HG03439 (cell line): ENCODE results near the gene CORO7.

Experiments used
- ATAC-seq: cut with Tn5 transposase; IDR thresholded peaks from one replicate; pipeline ENCODE4 v1.9.1; 2021; ENCODE audit warnings: mild to moderate bottlenecking, moderate library complexity; ENCODE audit not compliant: unreplicated experiment

The CORO7 gene

DNA sequence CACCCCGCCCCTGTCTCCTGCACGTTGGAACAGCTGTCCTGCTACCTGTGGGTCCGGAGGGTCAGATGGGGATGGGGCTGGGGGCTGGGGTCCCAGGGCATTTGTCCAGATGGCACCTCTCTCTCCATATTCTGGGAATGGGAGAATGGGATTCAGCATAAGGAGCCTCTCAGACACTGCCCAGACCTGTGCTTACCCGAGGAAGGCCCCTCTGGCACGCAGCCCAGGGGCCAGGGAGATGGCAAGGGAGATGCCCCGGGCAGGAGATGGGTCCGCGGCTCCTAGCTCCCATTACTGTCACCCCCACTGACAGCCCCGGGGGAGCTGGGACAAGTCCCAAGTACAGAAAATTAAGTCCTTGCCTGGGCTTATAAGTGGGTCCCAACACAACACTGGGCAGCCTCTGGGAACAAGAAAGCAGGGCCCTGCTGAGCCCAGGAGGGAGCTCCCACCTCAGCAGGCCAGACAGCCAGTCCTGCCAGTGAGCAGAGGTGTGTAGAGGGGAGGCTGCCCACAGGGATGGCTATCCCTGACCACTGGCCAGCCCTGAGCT is 43.0 kb downstream of the CORO7 start:
- ATAC-seq, result no peak

DNA sequence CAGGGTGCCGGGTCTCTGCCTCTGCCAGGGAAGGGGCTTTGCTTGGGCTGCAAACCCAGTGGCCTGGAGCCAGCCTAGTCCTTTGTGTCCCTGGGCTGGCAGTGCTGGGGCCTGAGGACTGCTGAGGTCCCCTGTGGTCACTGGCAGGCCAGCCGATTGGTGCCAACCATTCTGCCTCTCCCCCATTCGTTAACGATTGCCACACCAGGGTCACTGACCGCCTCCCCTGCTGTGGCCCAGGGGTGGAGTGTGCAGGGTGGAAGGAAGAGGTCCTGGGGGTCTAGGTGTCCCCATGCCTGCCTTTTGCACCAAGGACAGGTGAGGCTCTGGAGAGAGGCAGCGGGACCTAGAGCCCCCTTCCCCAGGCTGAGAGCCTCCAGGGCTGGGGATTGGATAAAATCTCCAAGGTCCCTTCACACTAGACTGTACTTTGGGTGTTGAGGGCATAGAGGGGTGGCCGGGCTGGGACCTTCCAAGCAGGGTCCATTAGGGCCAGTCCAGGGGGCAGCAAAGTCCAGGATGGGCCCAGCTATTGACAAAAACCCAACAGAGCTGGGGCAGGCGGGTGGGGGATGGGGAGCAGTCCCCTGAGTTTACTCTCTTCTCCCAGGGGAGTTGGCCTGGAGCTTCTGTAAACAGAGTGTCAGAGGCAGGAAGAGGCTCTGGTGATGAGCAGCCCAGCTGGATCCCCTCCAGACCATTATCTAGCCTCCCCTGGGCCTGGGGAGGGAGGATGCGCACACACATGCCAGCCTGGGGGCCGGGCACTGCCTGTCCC is 43.6 kb downstream of the CORO7 start:
- ATAC-seq, result no peak

DNA sequence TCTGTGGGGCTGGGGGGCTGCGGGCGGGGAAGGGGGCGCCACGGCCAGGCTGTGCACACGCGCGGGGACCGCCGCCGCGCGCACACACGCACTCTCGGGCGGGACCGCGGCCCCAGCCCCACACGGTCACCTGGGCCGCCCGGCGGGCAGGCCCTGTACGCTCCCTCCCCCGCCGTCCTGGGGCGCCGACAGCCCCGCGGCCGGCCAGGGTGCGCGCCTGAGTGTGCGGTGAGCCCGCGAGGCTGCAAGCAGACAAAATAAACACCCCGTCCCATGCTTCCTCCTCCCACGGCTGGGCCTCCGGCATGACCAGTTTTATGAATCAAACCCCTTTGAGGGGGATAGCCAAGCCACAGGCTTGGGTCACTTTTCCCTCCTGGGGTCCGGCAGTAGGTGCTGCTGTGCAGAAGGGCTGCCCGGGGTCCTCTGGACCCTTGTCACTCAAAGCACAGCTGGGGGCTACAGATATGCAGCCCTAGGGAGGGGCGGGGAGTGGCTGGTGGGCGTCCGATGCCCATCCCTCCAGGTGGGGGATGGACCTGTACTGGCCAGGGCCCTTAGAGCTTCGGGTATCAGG is 44.3 kb downstream of the CORO7 start:
- ATAC-seq, result no peak

DNA sequence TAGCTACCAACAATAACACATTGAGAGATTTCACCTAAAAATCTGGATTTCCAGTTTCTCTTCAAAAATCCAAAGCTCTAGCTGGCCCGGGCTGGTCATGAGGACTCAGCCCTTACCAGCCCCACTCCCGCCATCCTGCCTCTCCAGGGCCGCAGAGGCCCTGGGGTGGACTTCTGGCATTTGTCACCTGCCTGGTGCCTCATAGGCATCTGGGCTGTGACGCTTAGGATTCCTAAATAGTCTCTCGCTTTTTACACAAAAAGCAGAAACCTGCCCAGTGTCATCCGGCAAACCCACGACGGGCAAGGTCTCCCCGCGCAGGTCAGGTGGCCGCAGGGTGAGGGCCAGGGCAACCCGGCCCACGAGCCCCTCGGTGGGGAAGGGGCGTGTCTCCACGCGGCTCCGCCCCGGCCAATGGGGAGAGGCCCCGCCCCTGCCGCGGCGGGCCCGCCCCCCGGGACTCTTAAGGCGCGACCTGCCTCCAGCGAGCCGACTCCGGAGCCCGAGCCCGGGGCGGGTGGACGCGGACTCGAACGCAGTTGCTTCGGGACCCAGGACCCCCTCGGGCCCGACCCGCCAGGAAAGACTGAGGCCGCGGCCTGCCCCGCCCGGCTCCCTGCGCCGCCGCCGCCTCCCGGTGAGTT is 44.9 kb downstream of the CORO7 start, which contains the start of gene VASN:
Gene VASN, plus strand, starts transcription at position 492 of the 644 bp plus-strand sequence. CDS start 9,030 bp downstream, outside the sequence.
- ATAC-seq, result no peak

DNA sequence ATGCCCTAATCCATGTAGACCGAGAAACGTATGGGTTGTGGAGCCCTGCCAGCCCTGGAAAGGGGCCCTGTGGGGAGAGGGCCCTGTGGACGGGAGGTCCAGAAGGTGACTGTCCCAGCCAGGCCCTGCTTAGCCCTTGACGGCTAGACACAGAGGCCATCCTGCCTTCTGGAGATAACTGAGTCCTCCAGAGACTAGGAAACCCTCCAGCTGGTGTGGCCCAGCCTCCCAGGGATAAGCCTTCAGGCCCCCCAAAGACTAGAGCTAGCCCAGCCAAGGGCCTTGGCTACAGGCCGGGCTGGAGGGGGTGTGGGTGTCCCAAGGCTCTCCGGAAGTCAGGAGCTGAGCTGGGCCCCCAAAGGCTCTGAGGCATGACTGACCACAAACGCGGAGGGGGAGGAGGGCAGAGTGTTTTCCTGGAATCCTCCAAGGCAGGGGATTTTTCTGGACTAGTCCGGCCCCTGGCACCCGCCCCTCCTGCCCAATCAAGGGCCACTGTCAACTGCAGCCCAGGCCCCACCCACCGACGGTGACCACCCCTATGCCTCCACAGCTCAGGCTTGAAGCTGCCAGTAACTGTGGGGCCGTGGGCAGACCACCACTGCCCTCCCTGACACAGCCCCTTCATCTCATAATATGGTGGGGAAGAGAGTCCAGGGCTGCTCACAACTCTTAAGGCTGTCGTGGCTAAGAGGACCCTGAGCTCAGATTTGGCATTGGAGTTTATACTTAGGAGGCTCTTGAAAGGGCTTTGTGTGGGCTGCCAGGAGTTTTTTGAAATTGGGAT is 45.6 kb downstream of the CORO7 start:
- no peak for ATAC-seq

DNA sequence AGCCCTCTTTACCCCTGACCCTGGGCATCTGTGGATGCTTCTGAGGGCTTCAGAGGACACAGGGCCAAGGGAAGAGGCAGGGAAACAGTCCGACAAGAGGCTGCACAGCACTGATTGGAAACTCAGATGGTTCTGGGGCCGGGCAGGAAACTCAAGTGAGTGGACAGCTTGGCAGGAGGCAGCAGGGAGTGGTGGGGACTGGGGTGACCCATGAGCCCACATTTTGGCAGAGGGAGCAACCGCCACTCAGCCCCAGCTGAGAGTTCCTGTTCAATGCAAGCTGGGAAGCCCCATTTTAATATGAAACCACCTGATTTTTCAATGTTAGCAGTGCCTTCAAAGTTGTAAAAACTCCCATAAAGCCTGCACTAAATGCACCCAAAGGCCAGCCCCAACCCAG is 46.2 kb downstream of the CORO7 start:
- ATAC-seq, result no peak

DNA sequence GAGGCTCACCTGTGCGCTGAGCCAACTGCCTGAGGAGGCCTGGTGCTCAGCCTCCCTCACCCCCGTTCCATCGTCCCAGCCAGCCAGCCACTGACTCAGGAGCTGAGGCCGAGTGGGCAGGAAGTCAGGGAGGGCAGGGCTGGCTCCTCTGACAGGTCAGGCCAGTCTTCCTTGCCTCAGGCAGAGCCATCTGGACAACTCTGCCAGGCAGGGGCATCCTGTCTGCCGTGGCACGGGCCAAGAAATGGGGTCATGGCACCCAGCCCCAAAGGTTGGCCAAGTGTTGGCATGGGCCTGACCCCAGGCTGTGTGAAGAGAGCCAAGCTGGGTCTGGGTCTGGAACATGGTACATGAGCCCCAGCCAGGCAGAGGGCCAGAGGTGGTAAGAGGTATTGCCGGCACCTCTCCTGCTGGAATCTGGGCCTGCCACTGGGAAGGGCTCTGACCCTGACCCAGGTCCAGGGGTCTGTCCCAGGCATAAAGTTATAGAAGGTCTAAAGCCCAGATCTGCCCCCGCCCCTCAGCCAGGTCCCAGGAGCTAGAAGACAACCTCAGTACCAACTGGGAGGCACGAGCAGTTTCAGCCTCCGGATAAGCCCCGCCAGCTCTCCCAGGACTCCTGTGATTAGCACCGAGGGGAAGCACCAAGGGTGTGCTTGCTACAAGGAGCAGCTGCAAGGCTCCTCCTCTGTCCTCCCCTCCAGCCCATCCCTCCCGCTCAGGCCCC is 47.2 kb downstream of the CORO7 start:
- no peak for ATAC-seq

DNA sequence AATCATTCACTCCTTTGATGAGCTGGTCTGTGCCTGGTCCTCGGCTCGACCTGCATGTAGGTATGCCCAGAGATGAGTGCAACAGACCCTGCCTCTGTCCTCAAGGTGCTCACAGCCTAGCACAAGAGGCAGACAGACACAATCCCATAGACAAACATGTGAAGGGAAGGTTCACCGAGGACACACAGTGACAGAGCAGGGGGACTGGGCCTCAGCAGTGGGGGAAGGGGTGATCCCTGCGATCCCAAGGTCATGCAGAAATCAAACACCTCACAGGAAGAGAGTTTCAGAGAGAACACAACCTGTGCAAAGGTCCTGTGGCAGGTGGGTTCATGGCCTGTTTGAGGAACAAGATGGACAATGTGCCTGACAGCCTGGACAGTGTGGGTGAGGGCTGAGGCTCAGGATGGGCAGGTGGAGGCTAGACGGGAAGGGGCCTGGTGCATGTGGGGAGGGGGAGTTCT is 49.0 kb downstream of the CORO7 start:
- no peak for ATAC-seq

DNA sequence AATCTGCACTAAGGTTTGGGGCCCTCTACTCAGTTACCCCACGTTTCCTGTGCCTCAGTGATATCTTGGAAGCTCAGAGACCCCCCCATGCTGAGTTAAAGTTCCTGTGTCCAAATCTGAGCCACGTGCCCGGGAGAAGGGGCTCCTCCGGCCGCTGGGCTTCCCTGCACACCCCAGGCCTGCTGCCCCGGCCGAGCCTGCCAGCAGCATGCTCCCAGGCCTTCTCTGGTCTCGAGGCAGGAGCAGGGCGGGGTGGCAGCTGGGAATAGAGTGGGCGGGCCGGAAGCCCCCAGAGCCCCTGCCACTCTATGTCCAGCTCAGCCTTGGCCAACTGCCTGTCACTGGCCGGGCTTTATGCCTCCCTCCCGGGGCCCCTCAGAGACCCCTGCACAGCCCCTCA is 50.4 kb downstream of the CORO7 start:
- no peak for ATAC-seq

DNA sequence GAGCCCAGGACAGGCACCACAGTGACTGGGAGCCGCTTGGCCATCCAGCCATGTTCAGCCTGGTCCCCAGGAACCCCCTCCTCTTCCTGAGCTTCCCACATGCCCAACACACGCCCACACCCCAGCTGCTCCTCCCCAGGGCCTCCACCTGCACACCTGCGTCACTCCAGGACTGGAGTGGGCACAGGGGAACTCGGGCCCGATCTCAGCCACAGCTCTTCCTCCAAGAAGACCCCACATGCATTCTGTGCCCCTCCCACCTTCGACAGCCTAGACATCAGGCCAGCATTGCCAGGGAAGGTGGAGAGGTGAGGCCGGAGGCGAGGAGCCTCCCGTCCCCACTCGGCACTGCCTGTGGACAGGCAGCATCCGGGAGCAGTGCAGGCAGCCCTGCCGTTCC is 50.8 kb downstream of the CORO7 start:
- no peak for ATAC-seq

DNA sequence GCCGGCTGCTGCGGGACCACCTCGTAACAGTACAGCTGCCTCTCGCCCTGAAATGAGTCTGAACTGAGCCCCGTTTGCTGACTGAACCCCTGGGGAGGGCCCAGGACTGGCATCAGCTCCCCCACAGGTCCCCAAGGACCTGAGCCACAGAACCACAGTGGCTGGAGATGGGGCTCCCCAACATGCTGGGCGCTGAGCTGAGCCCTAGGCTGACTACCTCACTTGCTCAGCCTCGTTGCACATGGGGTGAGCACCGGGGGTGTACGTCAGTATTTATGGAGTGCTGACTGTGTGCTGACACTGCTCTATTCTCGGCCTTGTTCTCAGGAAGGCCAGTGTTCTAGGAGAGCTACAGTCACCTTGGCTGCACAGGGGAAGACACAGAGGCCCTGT is 51.4 kb downstream of the CORO7 start:
- ATAC-seq, result no peak

DNA sequence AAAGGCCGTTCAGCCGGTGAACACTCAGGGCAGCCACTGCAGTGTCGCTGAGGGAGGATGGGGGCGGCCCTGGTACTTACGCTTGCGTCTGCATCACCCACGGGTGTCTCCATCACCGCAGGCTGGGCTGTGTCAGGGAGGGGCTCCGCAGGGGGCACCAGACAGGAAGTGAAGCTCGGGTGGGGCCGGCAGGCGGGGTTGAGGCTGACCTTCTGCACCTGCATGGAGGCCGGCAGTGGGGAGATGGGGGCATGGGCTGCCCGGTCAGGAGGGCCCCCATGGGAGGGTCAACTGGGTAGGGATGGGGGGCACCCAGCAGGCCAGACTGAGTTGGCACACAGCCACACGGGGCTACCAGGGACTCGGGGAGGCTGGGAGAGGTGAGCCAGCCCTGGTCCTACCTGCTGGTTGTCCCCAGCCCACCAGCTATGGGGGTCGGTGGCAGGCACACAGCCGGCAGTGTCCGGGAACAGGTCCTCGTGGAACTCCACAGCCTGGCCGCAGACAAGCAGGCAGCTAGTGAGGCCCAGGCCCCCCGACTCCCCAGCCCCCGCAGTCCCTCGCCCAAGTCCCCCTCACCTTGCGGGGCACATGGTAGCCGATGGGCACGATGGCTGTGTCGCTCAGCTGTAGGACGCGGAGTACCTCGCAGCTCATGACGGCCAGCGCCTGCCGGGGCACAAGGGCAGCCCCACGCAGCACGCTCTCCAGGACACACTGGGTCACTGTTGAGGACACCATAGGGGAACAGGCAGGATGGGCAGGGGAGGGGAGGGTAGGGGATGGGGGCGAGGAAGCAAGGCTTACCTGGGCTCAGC is 52.0 kb downstream of the CORO7 start:
- ATAC-seq, result no peak

DNA sequence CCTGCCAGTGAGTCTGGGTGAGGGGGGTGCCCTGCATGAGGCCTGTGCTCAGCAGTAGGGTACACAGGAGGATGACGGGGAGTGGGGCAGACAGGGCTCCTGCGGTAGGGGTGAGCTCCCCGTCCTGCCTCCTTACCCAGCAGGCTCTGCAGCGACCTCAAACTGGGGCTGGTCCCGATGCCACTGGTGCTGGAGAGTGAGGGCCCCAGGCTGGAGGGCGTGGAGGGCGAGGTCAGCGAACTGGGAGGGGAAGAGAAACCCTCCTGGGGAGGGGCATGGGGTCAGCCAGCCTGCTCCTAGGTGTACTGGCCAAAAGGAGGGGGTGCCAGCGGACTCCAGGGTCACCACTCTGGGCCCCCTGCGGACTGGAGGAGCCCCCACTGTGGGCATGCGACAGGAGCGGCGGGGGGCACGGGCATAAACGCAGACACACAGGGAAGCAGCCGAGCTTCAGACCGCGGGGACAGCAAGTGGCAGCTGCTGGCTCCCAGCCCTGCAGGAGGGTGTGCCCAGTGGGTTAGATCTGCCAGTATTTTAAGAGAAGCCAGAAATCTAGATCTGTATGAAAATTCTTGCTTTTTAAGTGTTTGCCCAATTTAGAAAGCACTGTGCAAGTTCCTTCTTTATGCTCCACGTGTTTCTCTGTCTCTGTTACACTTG is 53.8 kb downstream of the CORO7 start:
- ATAC-seq, result no peak

DNA sequence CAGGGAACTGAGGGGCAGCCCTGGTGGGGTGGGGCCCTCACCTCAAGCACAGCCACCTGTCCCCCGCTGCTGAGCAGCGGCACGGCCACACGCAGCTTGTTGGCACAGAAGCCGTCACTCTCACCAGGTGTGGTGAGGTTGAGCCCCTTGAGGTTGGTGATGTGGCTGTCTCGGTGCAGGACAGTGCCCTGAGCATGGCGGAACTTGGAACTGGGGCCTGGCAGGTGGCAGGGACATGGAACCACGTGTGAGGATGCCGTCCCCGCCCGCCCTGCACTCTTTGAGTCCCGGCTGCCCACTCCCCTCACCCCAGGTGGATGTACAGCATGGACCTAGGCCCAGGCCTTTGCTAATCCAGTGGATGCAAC is 54.5 kb downstream of the CORO7 start:
- ATAC-seq, result no peak

DNA sequence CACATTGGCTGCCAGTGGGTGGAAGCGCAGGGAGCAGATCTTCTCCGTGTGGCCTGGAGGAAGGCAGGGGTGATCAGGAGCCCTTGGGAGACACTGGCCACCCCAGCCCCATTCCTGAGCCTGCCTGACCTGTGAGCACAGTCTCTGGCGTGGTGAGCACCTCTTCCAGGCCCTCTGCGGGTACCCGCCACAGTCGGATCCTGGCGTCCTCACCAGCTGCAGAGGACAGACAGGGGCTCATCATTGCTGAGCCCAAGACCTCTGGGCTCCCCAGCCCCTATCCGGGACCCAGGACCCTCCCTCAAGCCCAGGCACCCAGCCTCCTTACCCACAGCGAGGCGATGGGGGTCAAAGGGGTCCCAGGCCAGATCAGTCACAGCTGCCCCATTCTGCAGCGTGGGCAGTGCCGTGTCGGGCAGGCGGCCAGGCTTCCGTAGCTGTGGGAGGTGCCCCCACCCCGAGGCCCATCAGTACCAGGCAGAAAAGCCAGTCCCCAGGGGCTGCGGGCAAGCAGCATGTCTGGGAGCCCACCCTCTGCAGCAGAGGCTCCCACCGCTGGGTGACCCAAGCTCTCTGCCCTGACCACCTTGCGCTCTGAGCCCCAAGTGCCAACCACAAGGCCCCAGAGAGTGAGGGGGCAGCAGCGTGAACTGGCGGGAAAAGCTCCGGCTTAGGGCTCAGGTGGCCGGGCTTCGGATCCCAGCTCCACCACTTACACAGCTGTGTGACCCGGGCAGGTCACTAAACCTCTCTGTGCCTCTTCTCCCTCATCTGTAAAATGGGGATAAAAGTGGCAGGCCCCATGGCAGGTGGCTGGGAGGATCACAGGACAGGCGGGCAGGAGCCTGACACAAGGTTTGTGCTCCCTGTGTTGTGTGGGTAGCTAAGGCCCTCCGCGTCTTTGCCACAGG is 55.1 kb downstream of the CORO7 start:
- ATAC-seq, result no peak

DNA sequence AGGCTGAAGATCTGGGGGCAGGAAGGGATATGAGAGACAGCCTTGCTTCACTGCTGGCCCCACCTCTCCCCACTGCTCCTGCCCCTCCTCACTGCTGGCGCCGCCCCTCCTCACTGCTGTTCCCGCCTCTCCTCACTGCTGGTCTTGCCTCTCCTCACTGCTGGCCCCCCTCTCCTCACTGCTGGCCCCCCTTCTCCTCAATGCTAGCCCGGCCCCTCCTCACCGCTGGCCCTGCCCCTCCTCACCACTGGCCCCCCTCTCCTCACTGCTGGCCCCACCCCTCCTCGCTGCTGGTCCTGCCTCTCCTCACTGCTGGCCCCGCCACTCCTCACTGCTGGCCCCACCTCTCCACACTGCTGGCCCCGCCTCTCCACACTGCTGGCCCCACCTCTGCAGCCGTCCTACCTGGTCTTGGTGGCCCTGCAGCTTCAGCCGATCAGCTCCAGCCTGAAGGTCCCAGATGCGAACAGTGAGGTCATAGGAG is 55.8 kb downstream of the CORO7 start:
- ATAC-seq, result no peak

DNA sequence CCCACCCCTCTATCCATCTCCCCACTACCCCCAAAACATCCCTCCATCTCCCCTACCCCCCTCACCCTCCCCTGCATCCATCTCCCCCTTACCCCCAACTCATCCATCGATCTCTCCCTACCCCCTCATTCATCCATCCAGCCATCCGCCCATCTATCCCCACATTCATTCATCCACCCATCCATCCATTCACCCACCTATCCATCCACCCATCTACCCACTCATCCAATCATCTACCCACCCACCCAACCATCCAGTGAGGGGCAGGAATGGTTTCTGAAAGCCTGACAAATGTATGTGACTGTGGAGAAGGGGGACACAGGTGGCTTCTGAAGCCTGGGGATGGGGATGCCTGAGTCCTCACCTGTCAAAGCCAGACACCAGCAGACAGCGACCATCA is 56.5 kb downstream of the CORO7 start:
- ATAC-seq, result no peak
